GM18951 (cell line): Measurements from ENCODE around the gene GRB2.
"Not testable (repeated sequence)": the region's sequence is repeated elsewhere in the genome, so short reads cannot be mapped to it uniquely, and the experiment has no call there.

Experiments
- POLR2A ChIP-seq: IDR thresholded peaks from 4 replicates; pipeline ENCODE4 v1.6.1; 2011; ENCODE audit warnings: mild to moderate bottlenecking; ENCODE audit not compliant: insufficient read length, insufficient read depth; ENCODE audit errors: extremely low read depth
- in situ Hi-C: fragments of 300-500 bp; cut with MboI; formaldehyde crosslinking; loops from one replicate; pipeline ENCODE4 v1.12.0; 2022; ENCODE audit warnings: low sequenced_read_pairs, mixed read lengths, inconsistent platforms; ENCODE audit not compliant: unreplicated experiment

The GRB2 gene

DNA sequence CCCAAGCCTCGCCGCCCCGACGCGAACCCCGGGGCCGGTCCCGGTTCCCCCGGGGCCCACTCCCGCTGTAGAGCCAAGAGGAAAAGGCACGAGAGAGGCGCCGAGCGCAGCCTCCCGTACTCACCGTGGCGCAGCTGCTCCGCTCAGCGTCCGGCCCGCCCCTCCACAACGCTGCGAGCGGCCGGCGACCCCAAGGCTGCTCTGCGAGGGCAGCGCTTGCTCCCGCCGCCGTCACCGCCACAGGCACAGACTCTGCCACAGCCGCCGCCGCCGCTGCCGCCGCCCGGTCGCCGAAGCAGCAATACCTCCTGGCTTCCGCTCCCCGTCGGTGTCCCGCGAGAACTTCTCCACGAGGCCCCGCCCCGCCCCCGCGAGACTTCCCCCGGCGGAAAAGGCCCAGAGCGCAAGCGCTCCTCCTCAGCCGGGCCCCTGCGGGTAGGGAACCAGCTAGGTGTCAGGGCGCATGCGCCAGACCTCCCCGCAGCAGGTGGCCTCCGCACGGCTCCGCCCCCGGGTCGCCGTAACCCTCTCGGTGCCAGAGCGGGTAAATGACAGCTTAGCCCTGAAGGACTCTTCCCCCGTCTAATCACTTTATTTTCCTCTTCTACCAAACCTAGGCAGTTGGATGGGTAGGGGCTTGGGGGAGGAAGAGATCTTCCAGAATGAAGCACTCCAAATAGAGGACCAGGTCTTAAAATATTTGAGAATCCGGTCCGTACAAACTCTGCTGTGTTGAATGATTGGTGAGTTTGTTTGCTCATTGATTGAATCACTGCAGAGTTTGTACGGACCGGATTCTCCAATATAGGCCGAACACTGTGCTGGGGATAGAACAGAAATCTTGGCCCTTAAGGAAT is at the start of gene GRB2:
Gene GRB2, minus strand, starts transcription at position 314 of the 857 bp plus-strand sequence. CDS start 12,050 bp downstream, outside the sequence.
- peak; percentile 97 for TF ChIP-seq POLR2A
- in situ Hi-C loops, result no loop called here

DNA sequence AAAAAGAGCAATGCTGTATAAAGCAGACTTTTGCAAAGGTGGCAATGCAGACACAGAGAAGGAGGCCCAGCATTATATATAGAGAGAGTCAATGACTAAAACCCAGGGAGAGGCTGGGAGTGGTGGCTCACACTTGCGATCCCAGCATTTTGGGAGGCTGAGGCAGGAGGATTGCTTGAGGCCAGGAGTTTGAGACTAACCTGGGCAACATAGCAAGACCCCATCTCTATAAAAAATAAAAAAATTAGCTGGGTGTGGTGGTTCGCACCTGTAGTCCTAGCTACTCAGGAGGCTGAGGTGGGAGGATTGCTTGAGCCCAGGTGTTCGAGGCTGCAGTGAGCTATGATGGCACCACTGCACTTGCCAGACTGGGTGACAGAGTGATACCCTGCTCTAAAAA is 49.2 kb upstream of the GRB2 start:
- in situ Hi-C loops, result not testable (repeated sequence)

GRCh38 chr17:75454193-75454592 is 48.7 kb upstream of the GRB2 start:
- in situ Hi-C loops, result no loop called here
- no peak for TF ChIP-seq POLR2A

DNA sequence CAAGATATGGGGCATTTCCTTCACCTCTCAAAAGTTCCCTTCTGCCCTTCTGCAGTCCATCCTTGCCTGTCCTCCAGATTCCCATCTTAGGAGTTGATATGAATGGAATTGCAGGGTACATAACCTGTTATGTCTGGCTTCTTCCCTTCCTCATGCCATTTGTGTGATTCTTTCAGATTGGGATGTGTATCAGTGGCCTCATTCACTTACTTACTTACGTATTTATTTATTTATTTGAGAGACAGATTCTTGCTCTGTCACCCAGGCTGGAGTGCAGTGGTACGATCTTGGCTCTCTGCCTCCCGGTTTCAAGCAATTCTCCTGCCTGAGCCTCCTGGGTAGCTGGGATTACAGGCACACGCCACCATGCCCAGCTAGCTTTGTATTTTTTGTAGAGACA is 44.8 kb upstream of the GRB2 start:
- no peak for TF ChIP-seq POLR2A
- in situ Hi-C loops, result no loop called here

DNA sequence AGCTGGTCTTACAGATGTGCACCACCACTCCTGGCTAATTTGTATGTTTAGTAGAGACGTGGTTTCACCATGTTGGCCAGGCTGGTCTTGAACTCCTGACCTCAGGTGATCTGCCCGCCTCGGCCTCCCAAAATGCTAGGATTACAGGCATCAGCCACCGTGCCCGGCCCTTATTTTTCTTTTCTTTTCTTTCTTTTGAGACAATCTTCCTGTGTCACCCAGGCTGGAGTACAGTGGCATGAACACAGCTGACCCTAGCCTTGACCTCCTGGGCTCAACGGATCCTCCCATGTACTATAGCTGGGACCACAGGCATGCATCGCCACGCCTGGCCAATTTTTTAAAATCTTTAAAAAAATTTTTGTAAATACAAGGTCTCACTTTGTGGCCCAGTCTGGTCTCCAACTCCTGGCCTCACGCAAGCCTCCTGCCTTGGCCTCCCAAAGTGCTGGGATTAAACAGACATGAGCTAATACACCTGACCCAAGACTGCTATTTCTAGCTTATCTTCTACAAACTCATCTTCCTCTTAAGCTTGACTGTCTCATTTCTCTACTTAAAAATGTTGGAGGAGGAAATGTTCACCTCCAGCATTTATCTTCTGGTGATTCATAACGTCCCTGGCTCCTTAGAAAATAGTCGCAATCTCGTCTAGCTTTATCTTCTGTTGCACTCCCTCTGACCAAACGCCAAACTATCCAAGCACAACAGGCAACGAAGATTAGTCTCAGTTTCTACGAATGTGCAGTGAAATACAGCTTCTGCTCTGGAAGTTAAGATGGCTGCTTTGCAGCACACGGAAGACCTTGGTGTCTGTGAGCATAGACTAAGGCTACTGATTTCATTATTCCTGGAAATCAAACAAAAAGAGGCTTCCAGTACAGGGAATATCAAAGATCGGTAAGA is 42.7 kb upstream of the GRB2 start:
- in situ Hi-C loops, result no loop called here
- TF ChIP-seq POLR2A, result no peak

GRCh38 chr17:75445896-75446295 is 40.4 kb upstream of the GRB2 start:
- in situ Hi-C loops, result not testable (repeated sequence)

DNA sequence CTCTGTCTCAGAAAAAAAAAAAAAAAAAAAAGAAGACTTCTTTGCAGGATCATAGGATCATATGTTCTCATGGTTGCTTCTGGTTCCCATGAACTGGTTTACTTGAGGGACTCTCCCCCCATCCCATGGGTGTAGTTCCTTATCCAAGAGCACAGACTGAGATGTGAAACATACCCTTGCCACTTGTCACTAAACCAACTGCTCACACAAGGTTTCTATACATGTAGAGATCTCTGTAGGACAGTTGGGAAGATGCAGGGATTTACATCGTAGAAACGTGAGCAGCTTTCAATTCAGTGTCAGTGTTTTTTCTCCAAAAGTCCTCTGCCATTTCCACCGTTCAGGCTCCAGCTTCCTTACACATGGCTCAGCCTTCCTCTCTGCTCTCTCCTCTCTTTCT is 39.8 kb upstream of the GRB2 start:
- no peak for TF ChIP-seq POLR2A
- in situ Hi-C loops, result no loop called here

- in situ Hi-C loops, result no loop called here
- TF ChIP-seq POLR2A, result no peak
Observed at GRCh38 chr17:75442168-75443103, 37.0 kb upstream of the GRB2 start.

DNA sequence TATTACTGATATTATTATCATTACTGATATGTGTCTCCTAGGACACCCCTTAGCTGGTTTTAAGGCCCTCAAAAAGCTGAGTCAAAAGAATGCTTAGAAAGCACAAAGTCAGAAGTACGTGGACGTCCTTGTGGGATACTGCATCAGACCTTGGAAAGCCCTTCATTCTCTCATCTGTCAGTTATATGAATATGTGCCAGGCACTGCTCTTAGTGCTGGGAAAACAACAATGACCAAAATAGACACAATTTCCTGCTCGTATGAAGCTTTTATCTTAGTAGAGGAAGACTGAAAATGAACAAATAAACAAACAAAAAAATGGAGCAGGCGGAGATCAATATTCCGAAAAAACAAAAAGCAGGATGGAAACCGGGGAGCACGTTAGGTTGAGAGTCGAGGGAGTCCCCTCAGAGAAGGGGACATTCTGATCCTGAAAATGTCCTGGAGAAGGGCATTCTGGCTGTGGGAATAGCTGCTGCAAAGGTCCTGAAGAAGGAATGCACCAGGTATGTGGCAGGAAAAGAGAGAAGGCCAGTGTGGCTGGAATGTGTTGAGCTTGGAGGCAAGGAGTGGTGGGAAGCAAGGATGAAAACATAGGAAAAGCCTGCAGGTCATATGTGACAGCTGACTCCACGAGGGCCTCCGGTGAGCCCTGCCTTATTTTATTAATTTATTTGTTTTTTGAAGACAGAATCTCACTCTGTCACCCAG is 35.4 kb upstream of the GRB2 start:
- in situ Hi-C loops, result no loop called here
- no peak for TF ChIP-seq POLR2A

- TF ChIP-seq POLR2A, result no peak
- in situ Hi-C loops, result no loop called here
Observed at GRCh38 chr17:75439287-75439686, 33.8 kb upstream of the GRB2 start.

GRCh38 chr17:75437404-75437803 is 31.9 kb upstream of the GRB2 start:
- in situ Hi-C loops, result not testable (repeated sequence)

GRCh38 chr17:75434433-75434832 is 29.0 kb upstream of the GRB2 start:
- in situ Hi-C loops, result not testable (repeated sequence)
